NCI-H2196 (cell line): ENCODE measurements around the gene PRSS38.

Experiments used
- DNase-seq: peaks from one replicate; lab custom pipeline; 2025; ENCODE audit not compliant: unreplicated experiment; lab: John Stamatoyannopoulos, UW

PRSS38 gene

DNA sequence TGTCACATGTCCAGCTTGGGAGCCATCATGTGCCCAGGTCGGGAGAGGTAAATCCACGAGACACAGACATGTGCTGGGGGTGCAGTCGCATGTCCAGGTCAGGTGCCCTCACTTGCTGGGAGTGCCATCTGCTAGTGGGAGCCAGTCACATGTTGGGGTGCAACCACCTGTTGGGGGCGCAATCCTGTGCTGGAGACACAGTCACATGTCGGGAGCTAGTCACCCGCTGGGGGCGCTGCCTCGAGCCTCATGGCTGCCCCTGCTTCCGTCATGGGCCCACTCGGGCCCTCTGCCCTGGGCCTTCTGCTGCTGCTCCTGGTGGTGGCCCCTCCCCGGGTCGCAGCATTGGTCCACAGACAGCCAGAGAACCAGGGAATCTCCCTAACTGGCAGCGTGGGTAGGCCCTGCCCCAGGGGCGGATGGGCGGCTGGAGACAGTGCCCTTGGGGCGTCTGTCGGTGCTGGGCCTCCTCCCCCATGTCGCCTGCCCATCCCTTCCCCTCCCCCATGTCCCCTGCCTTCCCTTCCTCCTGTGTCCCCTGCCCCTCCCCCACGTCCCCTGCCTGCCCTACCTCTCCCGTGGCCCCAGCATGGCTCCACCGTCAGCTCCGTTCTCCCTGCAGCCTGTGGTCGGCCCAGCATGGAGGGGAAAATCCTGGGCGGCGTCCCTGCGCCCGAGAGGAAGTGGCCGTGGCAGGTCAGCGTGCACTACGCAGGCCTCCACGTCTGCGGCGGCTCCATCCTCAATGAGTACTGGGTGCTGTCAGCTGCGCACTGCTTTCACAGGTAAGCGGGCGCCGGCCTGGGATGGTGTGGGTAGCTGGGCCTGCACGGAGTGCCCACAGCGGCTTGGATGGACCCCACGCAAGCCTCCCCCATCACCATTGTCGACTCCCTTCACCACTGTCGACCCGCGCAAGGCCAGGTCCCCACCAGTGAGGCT lies at the start of gene PRSS38:
PRSS38 (plus strand) TSS at position 208 of the 942 bp plus-strand sequence; CDS start at position 250, 42 bp downstream.
- DNase-seq: no peak

DNA sequence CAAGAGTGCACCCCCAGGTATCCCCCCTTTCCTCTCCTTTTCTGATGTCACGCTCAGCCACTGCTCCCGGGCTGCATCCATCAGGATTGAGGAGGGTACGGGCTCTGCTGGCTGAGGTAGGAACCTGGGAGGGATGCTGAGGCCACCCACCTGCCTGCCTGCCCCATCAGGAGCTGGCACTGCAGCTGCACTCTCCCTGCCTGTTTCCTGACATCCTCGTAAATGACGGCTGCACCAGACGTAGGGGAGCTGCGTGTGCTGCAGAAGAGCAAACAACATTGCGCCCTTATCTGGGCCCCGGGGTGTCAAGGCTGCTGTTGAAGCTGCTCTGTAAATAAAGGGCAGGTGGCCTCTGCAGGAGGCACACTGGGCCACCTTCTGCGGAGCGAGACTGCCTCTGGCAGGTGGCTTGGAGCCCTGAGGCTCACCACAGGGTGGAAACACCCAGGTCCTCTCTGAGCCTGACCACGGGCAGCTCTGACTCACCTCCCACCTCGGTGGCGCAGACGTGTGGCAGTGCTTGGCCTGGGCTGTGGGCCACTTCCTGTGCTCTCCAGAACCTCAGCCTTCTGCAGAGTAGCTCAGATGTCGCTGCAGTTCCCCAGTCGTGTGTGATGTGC lies 49.4 kb upstream of the PRSS38 start:
- DNase-seq: peak; percentile 89

DNA sequence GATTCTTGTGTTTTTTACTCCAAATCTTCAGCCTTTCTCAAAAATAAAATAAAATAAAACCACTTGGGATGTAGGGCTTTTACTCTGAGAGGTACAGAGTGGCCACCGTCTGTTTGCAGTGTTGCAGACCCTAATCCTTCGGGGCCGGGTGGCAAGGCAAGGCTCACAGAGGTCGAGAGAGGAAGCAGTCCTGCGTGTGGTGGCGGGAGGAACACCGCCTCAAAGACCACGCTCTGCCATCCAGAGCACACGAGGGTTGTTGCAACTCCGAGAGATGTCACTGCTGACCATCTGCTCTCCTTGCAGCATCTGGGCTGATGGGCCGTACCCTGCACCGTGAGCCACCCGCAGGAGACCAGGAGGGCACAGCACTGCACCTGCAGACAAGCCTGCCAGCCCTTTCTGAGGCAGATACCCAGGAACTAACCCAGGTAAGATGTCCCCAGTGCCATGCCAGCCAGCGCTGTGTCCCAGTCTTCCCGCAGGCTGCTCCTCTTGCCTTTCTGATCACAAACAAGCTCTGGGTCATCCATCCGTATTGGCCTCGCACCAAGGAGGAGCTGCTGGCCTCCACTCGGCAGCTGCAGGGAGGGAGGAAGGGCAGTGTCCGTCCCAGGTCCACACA lies 48.7 kb upstream of the PRSS38 start:
- DNase-seq: peak; percentile 58

DNA sequence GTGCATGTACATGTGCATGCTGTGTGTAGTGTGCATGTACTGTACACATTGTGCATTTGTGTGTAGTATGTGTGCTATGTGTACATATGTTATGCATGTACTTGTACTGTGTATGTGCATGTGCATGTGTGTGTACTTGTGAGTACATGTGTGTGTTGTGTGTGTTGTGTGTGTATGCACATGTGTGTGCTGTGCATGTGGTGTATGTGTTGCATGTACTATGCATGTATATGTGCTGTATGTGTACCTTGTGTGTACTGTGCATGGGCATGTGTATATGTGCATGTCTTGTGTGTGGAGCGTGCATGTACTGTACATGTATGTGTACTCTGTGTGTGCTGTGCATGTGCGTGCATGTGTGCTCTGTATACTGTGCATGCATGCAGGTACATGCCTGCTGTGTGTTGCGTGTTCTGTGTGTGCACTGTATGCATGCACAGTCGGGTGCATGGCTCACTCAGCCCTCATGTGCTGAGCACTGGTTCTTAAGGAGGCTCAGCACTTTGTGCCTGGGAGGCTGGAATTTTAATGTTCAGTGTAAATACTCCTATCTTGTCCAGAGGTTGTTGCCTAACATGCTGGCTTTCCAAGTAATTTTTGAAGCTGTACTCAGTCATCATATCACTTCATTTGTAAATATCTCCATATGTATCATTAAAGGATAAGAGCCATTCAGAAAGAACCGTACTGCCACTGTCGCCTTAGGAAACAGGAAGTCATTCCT lies 47.9 kb upstream of the PRSS38 start:
- DNase-seq: no peak

DNA sequence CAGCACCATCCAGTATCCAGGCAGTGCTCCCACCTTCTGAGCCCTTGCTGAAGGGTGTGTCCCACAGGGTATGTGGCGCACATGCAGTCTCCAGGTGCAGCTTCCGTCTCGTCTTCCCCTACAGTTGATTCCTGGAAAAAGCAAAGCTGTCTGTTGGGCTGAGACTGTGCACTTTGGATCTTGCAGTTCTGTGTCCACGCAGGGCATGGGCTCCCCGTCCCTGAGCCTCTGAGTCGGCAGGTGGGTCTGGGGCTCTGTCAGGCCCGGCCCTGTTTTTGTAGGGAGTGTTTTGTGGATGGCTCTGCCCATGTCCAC lies 47.4 kb upstream of the PRSS38 start:
- no peak for DNase-seq

DNA sequence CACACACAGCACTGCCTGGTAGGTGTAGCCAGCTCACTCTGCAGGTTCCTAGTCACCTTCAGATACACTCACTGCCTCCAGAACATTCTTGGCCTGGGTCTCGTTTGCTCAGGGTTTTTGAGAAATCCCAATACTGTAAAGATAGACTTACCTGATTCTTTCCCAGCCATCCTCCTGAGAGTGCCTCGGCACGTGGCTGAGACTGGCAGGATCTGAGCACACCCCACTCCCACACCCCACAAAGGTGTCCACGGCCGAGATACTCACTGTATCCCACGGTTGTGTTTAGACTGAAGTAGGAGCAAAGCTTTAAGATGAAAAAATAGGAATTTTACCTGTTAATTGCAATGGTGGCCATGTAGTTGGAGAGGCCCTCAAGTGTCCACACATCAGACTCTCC lies 46.8 kb upstream of the PRSS38 start:
- DNase-seq: no peak

DNA sequence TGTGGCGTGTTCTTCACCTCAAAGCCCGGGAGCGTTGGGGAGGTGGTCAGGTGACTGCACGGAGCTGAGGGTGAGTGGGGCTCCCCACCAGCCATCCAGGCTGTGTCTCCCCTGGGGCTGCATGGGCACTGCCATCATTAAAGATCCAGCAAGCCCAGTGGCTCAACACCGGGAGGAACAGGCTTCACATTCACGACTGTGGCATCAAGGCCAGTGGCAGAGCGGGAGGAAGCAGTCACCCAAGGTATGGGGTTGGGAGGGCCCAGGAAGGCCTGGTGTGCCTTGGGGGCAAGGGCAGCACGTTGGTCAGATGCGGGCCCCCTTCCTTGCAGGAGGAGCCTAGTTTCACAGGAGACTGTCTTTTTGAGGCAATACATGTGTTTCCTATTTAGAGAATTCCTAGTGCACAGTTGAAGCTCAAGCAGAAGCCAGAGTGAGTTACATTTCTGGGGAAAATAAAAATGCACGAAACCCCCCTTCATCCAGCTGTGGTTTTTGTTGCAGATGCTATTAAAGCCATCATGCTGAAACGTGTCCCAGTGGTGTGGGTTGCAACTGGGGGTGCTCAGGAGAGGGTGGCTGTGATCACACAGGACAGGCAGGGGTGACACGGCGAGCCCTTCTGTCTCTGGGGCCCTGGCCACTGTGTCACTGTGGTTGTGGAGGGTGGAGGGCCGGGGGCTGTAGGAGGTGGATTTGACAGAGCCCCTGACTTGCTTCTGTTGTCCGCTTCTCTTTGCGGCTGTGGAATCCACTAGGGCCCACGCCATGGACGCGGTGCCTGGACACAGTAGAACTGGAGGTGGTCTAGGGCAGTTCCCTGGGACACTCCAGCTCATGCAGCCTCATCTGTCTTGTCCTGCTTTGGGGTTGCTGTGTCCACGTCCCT lies 46.2 kb upstream of the PRSS38 start:
- DNase-seq: no peak

DNA sequence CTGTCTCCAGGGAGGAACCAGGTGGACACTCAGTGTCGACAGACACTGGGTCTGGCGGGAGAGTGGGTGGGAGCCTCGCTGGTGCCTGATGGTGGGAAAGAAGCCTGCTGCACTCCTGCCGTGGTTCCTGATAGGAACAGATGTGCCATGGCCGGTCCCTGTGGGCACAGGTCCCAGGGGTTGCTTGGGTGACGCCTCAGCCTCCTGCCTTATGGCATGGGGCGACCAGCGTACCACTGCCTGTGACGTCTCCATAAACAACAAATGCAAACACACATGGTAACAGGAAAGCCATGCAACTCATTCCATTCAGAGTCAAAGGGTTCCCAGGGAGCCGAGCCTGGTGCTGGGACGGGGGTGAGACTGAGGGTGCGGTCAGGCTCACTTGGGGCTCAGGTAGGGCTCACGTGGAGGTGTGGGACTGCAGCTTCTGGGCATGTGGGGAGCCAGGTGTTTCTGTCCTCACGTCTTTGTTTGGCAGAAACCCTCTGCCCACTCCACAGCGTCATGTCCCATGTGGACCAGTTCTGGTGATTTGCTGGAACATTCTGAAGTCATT lies 45.5 kb upstream of the PRSS38 start:
- no peak for DNase-seq

DNA sequence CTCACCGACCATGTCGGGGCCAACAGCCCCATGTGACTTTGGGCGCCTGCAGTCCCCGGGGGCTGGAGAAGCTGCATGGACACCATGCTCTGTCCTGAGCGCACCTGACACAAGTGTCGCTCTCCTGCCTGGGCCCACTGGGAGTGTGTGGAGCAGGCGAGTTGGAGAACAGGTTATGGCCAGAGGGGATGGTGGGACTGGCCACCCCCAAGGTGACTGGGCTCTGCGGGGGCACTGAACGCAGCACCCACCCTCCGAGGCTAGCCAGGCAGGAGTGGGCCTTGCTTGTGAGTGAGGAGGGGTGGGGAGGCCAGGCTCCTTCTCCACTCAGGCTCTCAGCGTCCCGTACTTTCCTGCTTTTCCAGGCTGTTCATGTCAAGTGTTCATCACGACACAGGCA lies 44.7 kb upstream of the PRSS38 start:
- no peak for DNase-seq

DNA sequence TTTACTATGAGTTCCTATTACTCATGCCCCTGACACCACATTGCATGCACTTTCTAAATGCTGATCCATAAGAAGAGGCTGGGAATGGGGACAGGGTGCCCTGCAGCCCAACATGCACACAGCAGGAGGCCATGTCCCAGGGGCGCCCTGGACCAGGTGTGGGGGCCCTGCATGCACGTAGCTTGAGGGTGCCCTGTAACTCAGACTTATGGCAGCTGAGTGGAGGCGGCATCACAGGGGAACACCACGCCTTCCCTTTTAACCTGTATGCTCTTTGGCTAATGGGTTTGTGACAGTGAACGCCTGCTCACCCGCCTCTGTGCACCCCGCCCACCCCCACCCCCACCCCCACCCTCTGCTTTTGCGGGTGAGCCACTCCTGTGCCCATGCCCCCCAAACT lies 44.1 kb upstream of the PRSS38 start:
- DNase-seq: no peak

DNA sequence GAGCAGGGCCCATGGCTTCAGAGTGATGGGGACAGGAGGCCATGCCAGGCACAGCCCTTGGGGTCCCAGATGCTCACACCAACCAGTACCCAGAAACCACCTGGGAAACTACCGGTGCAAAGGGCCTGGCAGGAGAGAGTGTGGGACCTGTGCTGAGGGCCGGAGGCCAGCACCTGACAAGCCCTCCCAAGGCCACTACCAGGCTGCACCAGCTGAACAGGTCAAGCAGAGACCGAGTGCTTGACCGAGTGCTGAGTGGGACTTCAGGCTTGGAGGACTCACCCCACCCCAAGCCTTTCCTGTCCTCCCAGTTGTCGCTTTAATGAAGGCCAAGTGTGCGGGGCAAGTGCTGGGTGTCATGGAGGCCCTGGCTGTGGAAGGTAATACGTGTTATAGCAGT lies 43.7 kb upstream of the PRSS38 start:
- DNase-seq: no peak

DNA sequence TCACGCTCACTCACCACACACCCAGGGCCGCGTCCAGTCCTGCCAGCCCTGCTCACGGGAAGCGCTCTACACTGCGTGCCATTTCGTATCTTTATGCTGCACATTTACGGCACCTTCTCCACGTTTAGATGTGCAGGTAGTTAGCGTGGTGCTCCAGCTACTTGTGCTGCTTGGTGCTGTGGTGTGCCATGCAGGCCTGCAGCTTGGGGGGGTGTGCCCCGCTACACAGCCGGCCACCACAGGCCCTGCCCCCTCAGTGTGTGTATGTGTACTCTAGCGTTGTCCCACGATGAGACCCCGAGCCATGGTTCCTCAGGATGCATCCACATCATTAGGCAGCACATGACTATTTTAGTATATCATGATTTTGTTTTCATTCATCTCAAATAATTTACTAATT lies 41.9 kb upstream of the PRSS38 start:
- no peak for DNase-seq

DNA sequence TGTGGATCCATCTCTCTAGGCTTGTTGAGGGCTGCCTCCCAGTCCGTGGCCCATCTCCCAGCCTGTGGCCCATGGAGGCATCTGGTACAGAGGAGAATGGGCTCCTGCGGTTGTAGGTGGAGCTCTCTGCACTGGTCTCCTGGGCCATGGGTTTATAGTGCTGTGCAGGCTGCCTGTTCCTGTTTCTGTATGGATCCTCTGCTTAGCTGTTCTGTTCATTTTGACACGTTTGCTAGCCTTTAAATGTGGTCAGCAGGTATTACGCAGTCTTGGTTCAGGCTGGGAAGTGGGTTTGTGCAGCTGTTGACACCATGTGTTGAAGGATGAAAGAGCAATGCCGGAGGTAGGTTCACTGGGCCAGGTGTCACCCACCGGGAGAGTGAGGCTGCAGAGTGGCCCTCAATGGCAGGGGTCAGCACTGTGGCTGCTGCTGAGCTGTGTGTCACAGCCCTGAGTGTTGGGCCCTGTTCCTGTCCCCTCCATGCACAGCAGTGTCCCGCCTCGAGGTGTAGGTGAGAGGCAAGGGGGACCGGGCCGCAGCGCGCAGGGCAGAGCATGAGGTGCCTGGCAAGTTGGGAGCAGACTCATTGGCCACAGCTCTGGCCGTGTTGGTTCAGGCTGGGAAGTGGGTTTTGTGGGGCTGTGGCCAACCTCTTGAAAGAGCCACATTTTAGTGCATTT lies 41.3 kb upstream of the PRSS38 start:
- DNase-seq: no peak

DNA sequence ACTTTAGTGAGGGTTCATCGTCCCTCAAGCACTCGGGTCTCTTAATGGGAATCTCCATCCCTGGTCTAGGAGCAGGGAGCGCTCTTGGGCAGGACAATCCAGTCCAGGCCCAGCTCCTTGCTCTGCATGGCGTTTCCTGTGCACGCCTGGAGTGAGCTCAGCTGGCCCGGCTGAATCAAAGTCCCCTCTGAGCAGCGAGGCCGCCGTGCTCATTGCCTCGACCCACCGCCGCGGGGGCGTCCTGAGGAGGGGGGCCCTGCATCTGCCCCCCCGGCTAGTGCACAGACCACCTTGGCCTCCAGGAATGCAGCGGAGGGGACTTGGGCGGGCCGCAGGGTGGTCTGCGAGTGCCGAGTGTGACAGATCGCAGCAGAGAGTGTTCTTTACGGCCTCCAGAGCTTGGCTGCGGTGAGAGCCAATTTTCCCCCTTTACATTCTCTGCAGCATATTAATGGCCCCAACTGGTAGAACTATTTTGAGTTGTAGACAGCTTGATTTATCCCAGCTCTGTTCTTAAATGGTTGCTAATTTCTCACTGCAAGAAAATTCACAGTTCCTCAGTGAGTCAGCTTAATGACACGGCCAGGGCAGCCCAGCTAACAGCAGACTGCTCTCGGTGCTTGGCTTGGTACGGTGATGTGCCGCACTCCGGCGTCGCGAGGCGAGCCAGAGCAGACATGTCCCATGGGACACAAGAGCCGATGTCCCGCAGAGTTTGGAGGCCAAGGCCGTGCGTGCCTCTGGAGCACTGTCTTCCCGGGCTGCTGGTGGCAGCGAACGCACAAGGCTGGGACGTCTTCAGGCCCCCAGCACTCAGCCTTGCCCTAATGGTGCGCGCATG lies 40.4 kb upstream of the PRSS38 start:
- DNase-seq: no peak

DNA sequence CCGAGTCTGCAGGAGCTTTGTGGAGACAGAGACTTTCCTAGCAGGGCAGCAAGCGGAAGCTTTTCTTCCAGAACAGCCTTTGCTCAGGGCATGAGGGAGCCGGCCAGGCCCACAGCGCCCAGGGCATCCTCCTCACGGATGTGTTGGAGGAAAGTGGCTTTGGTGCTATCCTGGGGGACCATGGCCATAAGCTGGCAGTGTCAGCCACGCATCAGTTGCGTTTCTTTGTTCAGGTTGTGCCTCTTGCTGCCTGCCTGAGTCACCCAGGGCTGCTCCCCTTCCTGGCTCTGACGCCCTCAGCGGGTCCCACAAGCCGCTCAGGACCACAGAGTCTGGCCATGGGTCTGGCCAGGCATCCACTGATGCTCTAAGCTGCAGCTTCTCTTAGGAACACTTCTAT lies 39.6 kb upstream of the PRSS38 start:
- DNase-seq: no peak

DNA sequence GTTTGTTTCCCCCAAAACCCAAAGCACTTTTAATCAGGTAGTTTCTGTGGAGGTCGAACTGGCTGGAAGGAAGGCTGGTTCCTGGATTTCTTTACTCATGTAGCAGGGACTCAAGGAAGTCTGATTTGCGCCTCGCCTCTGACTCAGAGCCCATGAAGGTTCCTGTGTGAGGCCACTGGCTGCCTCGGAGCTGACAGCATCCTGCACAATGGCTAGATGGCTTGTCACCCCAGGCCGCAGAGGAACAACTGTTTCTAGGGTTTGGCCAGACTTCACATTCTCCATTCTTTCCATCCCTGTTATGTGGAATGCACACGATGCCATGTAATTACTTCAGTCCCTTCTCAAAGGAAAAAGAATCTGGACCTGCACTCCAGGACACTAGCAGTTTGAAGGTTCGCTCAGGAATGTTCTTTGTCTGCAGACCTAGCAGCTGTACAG lies 39.1 kb upstream of the PRSS38 start:
- DNase-seq: no peak

DNA sequence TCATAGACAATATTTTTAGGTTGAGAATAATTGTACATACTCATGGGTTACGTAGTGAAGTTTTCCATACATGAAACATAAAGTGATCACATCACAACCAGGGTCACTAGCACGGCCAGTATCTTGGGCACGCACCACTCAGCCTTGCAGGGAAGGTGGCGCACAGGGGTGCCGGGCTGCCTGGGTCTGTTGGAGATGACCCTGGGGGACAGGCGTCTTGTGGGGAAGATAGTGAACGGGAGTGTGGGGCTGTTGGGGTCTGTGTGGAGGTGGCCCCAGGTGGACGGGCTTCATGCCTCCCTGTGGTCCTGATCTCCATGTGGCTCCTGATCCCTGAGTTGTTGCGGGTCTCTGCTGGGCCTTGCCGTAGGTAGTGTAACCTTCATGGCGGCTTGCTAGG lies 38.3 kb upstream of the PRSS38 start:
- no peak for DNase-seq

DNA sequence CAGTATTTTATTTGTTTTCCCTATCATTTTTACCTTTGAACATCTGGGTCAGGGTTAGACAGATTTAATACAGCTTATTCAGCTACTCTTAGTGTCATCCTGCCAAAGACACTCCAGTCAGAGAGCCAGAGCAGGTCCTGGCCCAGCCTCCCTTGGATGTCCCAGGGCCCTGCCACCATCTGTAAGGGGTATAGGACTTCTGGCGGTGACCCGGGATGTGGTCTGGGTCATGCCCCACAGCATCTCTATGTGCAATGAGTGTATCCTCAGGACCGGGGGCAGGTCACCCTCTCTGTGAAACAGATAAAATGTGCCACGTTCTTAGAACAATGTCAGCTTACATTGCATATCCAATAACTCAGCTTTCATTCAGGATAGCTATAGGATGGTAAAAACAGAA lies 37.8 kb upstream of the PRSS38 start:
- DNase-seq: no peak
